Muscle of arm (tissue), 12 donors: Measurements from ENCODE around the gene HOXC11. TPM values are rescaled to one million over a fixed set of nuclear protein-coding genes. Genes with fewer than 3 reads are reported as not detected.

Experiments
- DNase-seq: peaks from one replicate; pipeline ENCODE4 v3.0.0-alpha.2; 2013
- polyA plus RNA-seq, 12 donors: library from polyadenylated mRNA; unstranded; fragments of 120-200 nt; gene quantifications; one replicate each; pipeline ENCODE4 v1.2.1, GENCODE V29; 2013; ENCODE audit not compliant: insufficient read length in 12 of 12

The HOXC11 gene
- polyA plus RNA-seq, 12 donors, result 0.08 TPM; not detected in 11

DNA sequence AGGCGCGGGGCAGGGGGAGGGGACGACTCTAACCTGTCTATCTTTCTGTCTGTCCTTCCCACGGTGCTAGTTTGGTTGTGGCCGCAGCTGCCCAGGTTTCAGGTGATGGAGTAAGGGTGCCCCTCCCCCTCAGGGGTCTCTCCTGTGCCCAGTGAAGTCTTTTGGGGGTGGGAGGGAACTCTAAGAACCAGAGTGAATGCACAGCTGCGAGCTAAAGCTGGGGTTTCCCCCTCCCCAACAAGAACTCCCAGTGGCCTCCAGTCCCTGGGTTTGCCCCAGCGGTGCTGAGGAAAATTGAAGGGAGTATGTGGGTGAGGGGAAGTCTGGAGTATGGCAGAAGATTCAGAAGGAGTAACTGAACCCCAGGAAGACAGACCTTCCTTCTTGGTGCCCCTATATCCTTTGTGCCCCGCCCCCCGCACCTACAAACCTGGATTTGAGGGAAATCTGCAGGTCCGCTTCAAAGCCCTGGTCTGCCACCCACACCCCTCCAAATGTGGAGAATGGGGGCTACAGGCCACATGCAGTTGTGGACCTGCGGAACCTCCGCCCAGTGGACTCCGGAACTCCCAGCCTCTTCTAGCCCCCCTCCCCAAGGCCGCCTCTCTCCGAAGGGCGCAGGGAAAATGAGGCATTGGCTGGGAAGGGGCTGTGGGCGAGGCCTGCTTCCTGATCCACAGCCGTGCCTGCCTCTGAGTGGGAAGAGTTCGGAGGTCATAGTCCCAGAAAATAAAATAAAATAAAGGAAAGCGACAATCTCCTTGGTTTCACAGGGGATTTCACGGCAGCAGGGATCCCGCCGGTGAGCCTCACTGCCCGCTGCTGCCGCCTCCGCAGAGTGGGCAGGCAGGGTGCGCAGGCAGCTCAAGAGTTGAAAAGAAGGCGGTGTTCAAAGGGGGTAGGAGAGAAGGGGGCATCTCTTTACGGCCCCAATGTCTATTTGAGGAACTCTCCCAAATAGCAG is 23.6 kb downstream of the HOXC11 start:
- DNase-seq, result no peak

DNA sequence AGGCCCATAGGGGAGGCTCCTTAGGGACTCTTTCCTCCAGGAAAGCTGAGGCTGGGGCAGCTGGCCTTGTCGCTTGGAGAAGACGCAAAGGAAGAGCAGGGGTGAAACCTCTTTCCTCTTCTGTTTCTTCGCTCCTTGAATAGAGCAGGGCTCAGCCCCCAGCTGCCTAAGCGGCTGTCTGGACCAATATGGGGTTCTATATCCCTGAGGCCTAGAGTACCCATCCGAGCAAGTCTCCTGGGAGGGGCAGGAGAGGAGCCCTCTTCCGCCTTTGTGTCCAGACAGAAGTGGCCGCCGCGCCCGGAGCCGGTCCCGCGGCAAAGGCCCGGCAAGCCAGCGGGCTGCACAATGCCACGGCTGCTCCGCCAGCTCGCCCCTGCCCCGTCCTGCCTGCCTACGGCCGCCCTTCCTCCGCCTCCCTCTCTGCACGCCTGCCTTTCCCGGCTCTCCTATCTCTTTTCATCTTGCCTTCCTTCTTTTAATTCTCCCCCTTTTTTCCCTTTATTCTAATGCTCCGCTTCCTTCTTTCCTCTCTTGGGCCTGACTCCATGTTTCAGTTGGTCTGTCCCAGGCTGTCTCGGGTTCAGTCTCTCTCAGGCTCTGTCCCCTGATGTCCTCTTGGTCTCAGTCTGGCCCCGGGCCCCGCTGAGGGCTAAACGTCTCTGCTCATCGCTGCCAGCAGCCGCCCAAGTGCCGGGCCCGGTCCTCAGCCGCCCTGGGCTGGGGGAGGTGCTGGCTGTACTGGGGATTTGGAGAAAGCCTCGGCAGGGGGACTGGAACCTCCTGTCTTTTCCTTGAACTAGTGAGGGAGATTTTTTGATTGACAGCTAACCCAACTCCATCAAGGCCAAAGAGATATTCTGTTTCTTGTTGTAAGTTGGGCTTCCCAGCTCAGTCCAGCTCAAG is 24.5 kb downstream of the HOXC11 start:
- no peak for DNase-seq

DNA sequence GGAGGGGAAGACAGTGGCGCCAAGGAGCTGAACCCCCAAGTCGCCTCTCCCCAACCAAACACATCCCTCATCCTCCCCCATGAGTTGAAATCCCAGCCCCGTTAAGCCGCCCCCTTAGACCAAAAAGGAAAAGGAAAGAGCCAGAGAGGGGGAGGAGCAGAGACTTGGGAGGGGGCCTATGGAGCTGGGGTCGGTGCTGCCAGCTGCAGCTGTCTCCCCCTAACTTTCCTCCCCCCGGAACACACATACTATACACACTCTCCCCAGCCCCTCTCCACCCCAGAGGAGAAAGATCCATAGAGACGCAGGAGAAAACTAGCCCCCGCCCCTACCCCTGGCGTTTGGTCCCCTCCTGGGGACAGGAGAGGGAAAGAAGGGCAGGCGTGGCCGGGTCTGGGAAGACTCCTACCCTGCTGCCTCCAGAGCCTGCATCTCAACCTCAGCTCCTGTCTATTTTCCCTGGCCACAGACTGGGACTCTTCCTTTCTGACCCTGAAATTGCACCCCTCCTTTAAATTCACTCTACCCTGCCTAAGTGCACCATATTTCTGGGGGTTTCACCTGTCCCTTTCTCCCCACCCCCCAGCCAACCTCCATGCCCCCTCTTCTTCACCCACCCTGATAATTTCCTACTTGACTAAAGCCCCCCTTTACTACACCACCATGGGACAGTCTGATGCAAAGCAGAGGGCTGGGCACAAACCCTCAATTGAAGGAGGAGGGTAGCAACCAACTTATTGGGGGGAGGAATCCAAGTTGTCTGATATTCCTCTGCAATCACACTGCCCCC is 25.4 kb downstream of the HOXC11 start:
- no peak for DNase-seq

DNA sequence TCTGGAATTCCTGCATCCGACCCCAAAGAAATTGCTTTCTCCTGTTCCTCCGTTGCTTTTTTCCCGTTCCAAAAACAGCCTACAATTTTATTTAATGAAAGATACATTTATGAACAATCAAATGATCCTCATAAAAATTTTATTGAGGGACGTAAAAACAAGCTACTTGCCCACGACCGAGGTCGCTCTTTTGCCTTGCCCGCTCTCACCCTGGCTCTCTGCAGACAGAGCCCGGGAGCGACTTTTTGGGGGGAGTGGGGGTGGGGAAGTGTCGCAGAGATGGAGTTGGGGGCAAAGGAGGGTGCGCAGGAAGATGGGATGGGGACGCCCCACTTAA is 25.9 kb downstream of the HOXC11 start:
- DNase-seq, result no peak

DNA sequence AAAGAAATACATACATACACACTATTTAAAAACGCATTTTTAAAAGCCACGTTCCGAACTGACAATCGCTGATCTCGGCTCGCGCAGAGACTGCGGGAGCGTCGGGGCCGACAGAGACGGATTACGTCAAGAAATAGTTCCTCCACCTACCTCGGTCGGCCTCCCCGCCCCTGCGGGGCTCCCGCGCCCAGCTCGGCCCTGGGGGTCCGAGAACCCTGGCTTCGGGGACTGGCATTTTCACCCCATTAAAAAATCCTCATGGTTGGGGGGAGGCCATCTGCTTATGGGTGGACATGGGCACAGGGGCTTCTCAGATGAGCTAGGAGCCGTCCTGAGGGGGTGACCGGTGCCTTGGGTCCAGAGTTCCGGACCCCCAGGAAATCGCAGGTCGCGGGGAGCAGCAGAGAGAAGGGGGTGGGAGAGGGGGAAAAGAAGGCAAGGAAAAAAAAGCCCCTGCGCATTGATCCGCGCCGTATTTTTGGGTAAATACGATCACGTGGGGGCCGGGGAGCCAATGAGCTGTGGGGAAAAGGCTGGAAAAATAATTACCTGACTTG is 26.7 kb downstream of the HOXC11 start:
- no peak for DNase-seq

DNA sequence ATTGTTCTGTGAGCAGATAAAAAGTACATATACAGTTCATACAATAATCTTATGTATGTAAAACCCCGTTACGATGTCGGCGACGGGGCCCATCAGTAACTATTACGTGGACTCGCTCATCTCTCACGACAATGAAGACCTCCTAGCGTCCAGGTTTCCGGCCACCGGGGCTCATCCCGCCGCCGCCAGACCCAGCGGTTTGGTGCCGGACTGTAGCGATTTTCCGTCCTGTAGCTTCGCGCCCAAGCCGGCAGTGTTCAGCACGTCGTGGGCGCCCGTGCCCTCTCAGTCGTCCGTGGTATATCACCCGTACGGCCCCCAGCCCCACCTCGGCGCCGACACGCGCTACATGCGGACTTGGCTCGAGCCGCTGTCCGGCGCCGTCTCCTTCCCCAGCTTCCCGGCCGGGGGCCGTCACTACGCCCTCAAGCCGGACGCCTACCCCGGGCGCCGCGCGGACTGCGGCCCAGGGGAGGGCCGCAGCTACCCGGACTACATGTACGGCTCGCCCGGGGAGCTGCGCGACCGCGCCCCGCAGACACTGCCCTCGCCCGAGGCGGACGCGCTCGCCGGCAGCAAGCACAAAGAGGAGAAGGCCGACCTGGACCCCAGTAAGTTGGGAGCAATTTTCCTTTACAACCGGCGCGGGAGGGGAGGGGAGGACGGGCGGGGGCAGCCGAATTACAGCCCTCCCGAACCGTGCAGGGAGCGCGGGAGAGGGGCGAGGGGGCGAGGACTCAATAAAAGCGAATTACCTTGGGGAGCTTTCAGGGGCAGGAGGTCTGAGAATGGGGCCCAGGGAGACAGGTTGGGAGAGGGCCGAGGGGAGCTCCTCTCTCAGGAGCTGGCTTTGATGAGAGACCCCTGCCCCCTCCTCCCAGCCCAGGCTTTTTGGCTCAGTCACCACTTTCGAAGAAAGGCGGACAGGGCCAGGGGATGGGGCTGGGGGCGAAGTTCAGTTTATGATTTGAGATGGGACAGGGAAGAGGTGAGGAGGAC is 27.5 kb downstream of the HOXC11 start, which contains the start of gene HOXC9:
Gene HOXC9, plus strand, starts transcription at position 46 of the 999 bp plus-strand sequence. Its CDS starts 28 bp downstream, at position 74.
- DNase-seq, result no peak

DNA sequence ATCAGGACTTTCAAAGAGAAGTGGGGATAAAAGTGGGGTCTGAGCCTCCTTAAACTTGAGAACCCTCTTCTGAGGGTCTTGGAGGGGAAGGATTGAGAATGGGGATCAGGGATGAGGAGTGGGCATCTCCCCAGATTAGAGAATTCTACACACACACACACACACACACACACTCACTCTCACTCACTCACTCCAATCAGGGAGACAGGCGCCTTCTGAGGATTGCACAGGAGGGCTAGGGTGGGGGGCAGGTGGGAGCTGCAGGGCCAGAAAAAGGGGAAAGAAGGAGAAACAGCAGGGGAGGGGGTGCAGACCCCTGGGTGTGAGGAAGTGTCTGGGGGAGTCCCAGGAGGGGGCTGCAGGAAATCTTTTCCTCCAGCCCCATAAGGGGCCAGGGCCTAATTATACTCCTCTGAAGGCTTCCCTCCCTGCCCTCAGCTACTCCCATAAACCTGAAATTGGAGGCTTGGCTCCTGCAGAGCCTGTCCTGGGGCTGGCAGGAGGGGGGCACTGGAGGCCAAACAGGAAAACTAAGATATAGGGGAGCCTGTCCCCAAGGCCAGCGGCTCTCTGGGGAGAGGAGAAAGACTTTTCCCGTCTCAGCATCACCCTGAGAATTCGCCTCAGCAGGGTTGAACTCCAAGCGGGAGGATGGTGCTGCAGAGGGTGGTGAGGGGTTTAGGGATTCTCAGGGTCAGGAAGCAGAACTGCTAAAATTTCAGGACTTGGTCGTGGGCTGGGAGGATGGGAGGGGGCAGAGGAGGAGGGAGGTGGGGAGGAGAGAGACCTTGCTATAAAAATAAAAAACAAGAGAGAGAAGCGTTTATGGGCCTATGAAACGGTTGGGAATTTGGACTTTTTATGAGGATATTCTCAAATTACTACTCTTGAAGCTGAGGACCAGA is 28.6 kb downstream of the HOXC11 start:
- no peak for DNase-seq

- no peak for DNase-seq
Observed at GRCh38 chr12:54002278-54002914, 29.5 kb downstream of the HOXC11 start.

- DNase-seq, result no peak
Observed at GRCh38 chr12:54002915-54003389, 30.0 kb downstream of the HOXC11 start.

DNA sequence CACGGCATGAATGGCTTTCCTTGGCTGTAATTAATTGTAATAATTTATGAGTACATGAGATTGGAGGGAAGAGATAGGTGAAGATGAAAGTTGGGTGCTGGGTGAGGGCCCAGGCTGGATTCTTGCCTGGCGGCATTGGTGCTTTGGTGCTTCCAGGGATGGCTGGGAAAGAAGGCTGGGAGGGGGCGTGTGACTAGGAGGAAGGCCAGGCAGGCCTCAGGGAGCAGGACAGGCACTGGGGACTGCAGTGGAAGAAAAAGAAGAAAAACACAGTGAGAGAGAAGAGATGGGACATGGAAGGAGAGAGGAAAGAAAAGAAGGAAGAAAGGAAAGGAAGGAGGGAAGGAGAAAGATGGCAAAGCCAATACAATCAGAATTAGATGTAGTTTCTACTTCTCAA is 30.7 kb downstream of the HOXC11 start:
- DNase-seq, result no peak

DNA sequence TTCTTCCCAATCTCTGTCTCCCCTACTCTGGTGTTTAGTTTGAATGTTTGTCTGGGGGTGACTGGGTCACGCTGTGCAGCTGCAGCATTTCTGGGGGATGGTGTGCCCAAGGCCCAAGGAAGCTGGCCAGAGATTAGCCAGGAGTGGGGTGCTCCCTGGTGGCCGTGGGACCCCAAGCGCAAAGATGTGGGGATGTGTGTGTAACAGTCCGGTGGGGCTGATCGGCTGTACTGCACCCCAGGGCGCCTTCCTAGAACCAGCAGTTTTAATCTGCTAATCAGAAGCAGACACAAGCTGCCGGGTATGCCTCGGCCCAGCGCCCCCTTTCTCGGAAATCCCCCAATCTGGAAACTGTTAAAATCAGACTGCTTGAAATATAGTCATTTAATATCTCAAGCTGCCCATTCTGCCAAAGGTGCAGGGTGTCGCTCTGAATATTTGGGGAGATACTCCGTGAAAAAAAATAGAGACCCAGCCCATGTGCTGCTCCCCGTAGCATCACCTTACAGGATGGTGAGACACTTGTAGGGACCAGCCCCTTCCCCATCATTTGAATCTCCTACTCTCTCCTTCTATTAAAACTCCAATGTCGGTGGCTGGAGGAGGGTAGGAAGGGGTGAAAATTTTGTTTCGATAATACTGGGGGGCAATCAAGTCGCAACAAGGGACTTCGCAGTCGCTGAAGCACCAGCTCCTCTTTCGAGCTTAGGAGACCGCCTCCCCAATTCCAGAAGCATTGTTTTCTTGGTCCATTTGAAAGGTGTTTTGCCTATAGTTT is 31.3 kb downstream of the HOXC11 start:
- DNase-seq, result no peak

DNA sequence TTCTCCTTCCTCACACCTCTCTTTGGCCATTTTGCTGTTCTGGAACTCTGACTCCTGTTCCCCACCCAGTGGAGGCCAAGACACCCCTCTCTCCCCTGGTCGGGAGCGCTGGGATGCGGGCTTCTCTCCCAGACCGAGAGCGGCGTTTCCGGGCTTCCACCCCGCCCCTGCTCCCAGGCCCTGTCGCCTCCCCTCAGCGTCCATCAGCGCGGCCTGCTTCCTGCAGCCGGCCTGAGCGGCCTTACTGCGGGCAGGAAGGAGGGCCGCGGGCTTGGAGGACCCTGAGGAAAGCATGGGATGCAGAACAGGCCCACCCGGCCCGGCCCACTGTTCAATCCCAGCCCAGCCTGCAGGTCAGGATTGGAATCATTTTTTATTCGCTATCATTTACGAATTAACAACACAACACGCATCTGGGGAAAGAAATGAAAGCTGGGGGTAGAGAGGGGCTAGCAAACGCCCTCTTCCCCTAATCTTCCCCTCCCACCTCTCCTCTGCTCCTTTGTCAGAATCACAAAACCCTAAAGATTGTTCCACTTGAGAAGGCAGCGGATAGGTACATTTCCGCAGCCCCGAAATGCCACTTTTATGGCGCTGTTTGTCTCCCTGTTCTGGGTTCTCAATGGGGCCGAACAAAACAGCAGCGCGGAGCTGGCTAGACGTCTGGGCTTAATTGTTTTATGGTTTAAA is 32.1 kb downstream of the HOXC11 start:
- no peak for DNase-seq

DNA sequence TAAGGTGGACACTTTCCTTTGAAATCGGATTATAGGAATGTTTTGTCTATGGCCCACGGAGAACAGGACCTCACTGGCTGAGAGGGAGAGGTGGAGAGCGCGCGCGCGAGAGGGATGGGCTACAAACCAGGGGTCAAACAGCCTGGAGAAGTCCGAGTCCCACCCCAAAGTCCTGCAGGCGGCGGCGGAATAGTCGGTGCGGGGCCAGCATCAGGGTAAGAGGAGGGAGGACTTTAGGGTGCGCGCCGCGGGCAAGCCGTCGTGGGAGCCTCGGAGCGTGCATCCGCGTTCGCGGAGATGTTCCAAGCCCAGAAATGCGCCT is 32.6 kb downstream of the HOXC11 start:
- DNase-seq, result no peak

- peak; percentile 89 for DNase-seq
Observed at GRCh38 chr12:54005853-54006558, 33.1 kb downstream of the HOXC11 start.

GRCh38 chr12:54006559-54007220 is 33.8 kb downstream of the HOXC11 start:
- no peak for DNase-seq
